ENCODE results near the gene COX15. TPM values are rescaled to one million over a fixed set of nuclear protein-coding genes. Genes with fewer than 3 reads are reported as not detected.

Gene COX15
- total RNA-seq, 1 donor from 2014 or later: 39.6 TPM

GRCh38 chr10:99769706-99770105 lies 37.8 kb upstream of the COX15 start:
- Histone ChIP-seq H3K27ac (replicated peaks) (no peak overlapping the region), H3K4me3 (no peak overlapping the region), H3K4me1 (no peaks in the 10 kb centered on the region), H3K9me3 (replicated peaks) (no peaks in the 10 kb centered on the region), H3K36me3 (no peaks in the 10 kb centered on the region), H3K27me3 (ENCODE audit: low read depth) (no peaks in the 10 kb centered on the region)
- no peak for DNase-seq
- intact Hi-C loops (cut with micrococcal nuclease): no loop called here
- TF ChIP-seq CTCF (IDR thresholded peaks at IDR 0.05; ENCODE audit: borderline replicate concordance): no peak

- Histone ChIP-seq H3K27ac (replicated peaks) (no peak overlapping the region), H3K9me3 (replicated peaks) (no peaks in the 10 kb centered on the region), H3K27me3 (ENCODE audit: low read depth) (no peaks in the 10 kb centered on the region), H3K4me3 (no peak overlapping the region), H3K4me1 (no peaks in the 10 kb centered on the region), H3K36me3 (no peaks in the 10 kb centered on the region)
- DNase-seq: no peak
- intact Hi-C loops (cut with micrococcal nuclease): no loop called here
- no peak for TF ChIP-seq CTCF (IDR thresholded peaks at IDR 0.05; ENCODE audit: borderline replicate concordance)
Observed at GRCh38 chr10:99768556-99768955, 36.6 kb upstream of the COX15 start.

GRCh38 chr10:99767901-99768300 lies 36.0 kb upstream of the COX15 start:
- no peak for TF ChIP-seq CTCF (IDR thresholded peaks at IDR 0.05; ENCODE audit: borderline replicate concordance)
- H3K4me3 ChIP-seq: no peak overlapping the region

GRCh38 chr10:99766302-99766681 lies 34.4 kb upstream of the COX15 start:
- intact Hi-C loops (cut with micrococcal nuclease): no loop called here
- H3K4me1 ChIP-seq: no peaks in the 10 kb centered on the region
- DNase-seq: no peak
- no peak for TF ChIP-seq CTCF (IDR thresholded peaks at IDR 0.05; ENCODE audit: borderline replicate concordance)
- peaks cover 2% of the 10 kb centered on the region for H3K9me3 ChIP-seq (replicated peaks)
- H3K27ac ChIP-seq (replicated peaks): no peak overlapping the region
- peaks cover 3% of the 10 kb centered on the region for H3K36me3 ChIP-seq
- H3K27me3 ChIP-seq (ENCODE audit: low read depth): no peaks in the 10 kb centered on the region
- no peak overlapping the region for H3K4me3 ChIP-seq

More at GRCh38 chr10:99767901-99768300, 36.0 kb upstream of the COX15 start:
- H3K36me3 ChIP-seq: peaks cover 2% of the 10 kb centered on the region
- peaks cover 2% of the 10 kb centered on the region for H3K9me3 ChIP-seq (replicated peaks)
- no peak for DNase-seq
- H3K27ac ChIP-seq (replicated peaks): no peak overlapping the region
- intact Hi-C loops (cut with micrococcal nuclease): no loop called here
- no peaks in the 10 kb centered on the region for H3K4me1 ChIP-seq
- no peaks in the 10 kb centered on the region for H3K27me3 ChIP-seq (ENCODE audit: low read depth)

- H3K36me3 ChIP-seq: peaks cover 7% of the 10 kb centered on the region
- TF ChIP-seq CTCF (IDR thresholded peaks at IDR 0.05; ENCODE audit: borderline replicate concordance): no peak
- no peak overlapping the region for H3K27ac ChIP-seq (replicated peaks)
- no peaks in the 10 kb centered on the region for H3K4me1 ChIP-seq
- no peak for DNase-seq
- no peaks in the 10 kb centered on the region for H3K27me3 ChIP-seq (ENCODE audit: low read depth)
- intact Hi-C loops (cut with micrococcal nuclease): no loop called here
- H3K9me3 ChIP-seq (replicated peaks): peaks cover 2% of the 10 kb centered on the region
- no peak overlapping the region for H3K4me3 ChIP-seq
Observed at GRCh38 chr10:99765672-99766301, 33.9 kb upstream of the COX15 start.
